Breast epithelium (tissue), 3 donors: ENCODE results near the gene GPR107.

ENCODE experiments used
- CTCF ChIP-seq, 3 donors: fragments of 450-650 bp; IDR thresholded peaks; one replicate each; pipeline ENCODE4 v1.5.1; 2016 to 2017; ENCODE audit warnings: antibody characterized with exemption in 3 of 3, mild to moderate bottlenecking in 3 of 3, moderate library complexity in 3 of 3
- POLR2A ChIP-seq: fragments of 450-650 bp; IDR thresholded peaks from one replicate; pipeline ENCODE4 v1.6.1; 2016; ENCODE audit warnings: antibody characterized with exemption, mild to moderate bottlenecking, moderate library complexity
- POLR2AphosphoS5 ChIP-seq, 3 donors: sonication (generic); formaldehyde crosslinking; IDR thresholded peaks; one replicate each; pipeline ENCODE4 v1.6.1; 2017; ENCODE audit warnings: antibody characterized with exemption in 3 of 3

- TF ChIP-seq CTCF (IDR thresholded peaks at IDR 0.05), result no peak
- TF ChIP-seq POLR2A, result no peak
- TF ChIP-seq POLR2AphosphoS5 (IDR thresholded peaks at IDR 0.05), result no peak
Measured at GRCh38 chr9:130172161-130172857, 118.6 kb downstream of the GPR107 start, which contains the start of gene NCS1.
